ENCODE measurements around the gene PJA1.

PJA1 gene

GRCh38 chrX:69113723-69114122, 51.5 kb downstream of the PJA1 start:
- no peak for DNase-seq (ENCODE audit: low read depth in 2 of 2)

Measured in stimulated activated CD8-positive, alpha-beta memory T cell treated with anti-CD3 and anti-CD28 coated beads, Interleukin-7, amount 100 ng/mL, for 4 hours (primary cell).